Measurements from ENCODE around the gene ATP6AP2.
"Not testable (repeated sequence)": the region's sequence is repeated elsewhere in the genome, so short reads cannot be mapped to it uniquely, and the experiment has no call there.

ATP6AP2 gene

GRCh38 chrX:40576291-40576690, 4.5 kb upstream of the ATP6AP2 start:
- DNase-seq: no peak

GRCh38 chrX:40578039-40578695, 2.6 kb upstream of the ATP6AP2 start:
- DNase-seq: no peak

GRCh38 chrX:40579141-40579540, 1.6 kb upstream of the ATP6AP2 start:
- DNase-seq: no peak

GRCh38 chrX:40579900-40580536, 752 bp upstream of the ATP6AP2 start:
- no peak for DNase-seq

GRCh38 chrX:40581336-40581920, 658 bp downstream of the ATP6AP2 start:
- no peak for DNase-seq

GRCh38 chrX:40582178-40582577, 1.4 kb downstream of the ATP6AP2 start:
- not testable (repeated sequence) for DNase-seq

GRCh38 chrX:40582811-40583210, 2.0 kb downstream of the ATP6AP2 start:
- DNase-seq: no peak

GRCh38 chrX:40587623-40588022, 6.9 kb downstream of the ATP6AP2 start:
- DNase-seq: not testable (repeated sequence)

- DNase-seq: not testable (repeated sequence)
These were observed 9.0 kb downstream of the ATP6AP2 start for GRCh38 chrX:40589616-40590321.

- no peak for DNase-seq
These were observed 22.7 kb downstream of the ATP6AP2 start for GRCh38 chrX:40603446-40603845.

- no peak for DNase-seq
These were observed 26.6 kb downstream of the ATP6AP2 start for GRCh38 chrX:40607381-40607780.

GRCh38 chrX:40612511-40612910, 31.7 kb downstream of the ATP6AP2 start:
- DNase-seq: no peak

GRCh38 chrX:40615976-40616375, 35.2 kb downstream of the ATP6AP2 start:
- no peak for DNase-seq

- DNase-seq: no peak
These were observed 36.8 kb downstream of the ATP6AP2 start for GRCh38 chrX:40617566-40617965.

- no peak for DNase-seq
These were observed 41.8 kb downstream of the ATP6AP2 start for GRCh38 chrX:40622479-40623138.

GRCh38 chrX:40623139-40623536, 42.4 kb downstream of the ATP6AP2 start, which contains the start of gene MPC1L:
TSS of gene MPC1L (plus strand) at chrX:40623428. CDS start at chrX:40623566, 138 bp downstream.
- no peak for DNase-seq

GRCh38 chrX:40623665-40624064, 42.9 kb downstream of the ATP6AP2 start:
- DNase-seq: no peak

- DNase-seq: no peak
These were observed 44.5 kb downstream of the ATP6AP2 start for GRCh38 chrX:40625294-40625693.

GRCh38 chrX:40628506-40628905, 47.7 kb downstream of the ATP6AP2 start:
- DNase-seq: no peak

GRCh38 chrX:40632199-40632598, 51.4 kb downstream of the ATP6AP2 start:
- no peak for DNase-seq

GRCh38 chrX:40637687-40638086, 56.9 kb downstream of the ATP6AP2 start:
- DNase-seq: no peak

- DNase-seq: no peak
These were observed 63.4 kb downstream of the ATP6AP2 start for GRCh38 chrX:40644176-40644575.

- no peak for DNase-seq
These were observed 64.1 kb downstream of the ATP6AP2 start for GRCh38 chrX:40644821-40645358.
